ENCODE measurements around the gene C4orf50.

- TF ChIP-seq CTCF (IDR thresholded peaks at IDR 0.05; ENCODE audit: low read depth, low read length, missing input control) (no peak), MAX (IDR thresholded peaks at IDR 0.05) (no peak), NR2F2 (IDR thresholded peaks at IDR 0.05) (no peak), YY1 (IDR thresholded peaks at IDR 0.05) (no peak), RAD21 (IDR thresholded peaks at IDR 0.05) (no peak), ATF3 (IDR thresholded peaks at IDR 0.05) (no peak), TAF1 (conservative IDR thresholded peaks at IDR 0.05) (no peak), JUND (IDR thresholded peaks at IDR 0.05) (no peak), GABPA (IDR thresholded peaks at IDR 0.05 in 1 of 2, conservative IDR thresholded peaks at IDR 0.05 in 1 of 2) (no peak), REST (IDR thresholded peaks at IDR 0.05) (no peak), EGR1 (IDR thresholded peaks at IDR 0.05; ENCODE audit: low read depth in 2 of 2) (no peak), FOXA1 (IDR thresholded peaks at IDR 0.05) (no peak), HNF4G (IDR thresholded peaks at IDR 0.05) (no peak)
- TF ChIP-seq, protein P1, sequence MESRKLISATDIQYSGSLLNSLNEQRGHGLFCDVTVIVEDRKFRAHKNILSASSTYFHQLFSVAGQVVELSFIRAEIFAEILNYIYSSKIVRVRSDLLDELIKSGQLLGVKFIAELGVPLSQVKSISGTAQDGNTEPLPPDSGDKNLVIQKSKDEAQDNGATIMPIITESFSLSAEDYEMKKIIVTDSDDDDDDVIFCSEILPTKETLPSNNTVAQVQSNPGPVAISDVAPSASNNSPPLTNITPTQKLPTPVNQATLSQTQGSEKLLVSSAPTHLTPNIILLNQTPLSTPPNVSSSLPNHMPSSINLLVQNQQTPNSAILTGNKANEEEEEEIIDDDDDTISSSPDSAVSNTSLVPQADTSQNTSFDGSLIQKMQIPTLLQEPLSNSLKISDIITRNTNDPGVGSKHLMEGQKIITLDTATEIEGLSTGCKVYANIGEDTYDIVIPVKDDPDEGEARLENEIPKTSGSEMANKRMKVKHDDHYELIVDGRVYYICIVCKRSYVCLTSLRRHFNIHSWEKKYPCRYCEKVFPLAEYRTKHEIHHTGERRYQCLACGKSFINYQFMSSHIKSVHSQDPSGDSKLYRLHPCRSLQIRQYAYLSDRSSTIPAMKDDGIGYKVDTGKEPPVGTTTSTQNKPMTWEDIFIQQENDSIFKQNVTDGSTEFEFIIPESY (IDR thresholded peaks at IDR 0.05) = no peak
Measured at GRCh38 chr4:5869966-5870619, 148.1 kb downstream of the C4orf50 start.
